ENCODE measurements around the gene EYS. TPM values are rescaled to one million over a fixed set of nuclear protein-coding genes. Genes with fewer than 3 reads are reported as not detected.

EYS gene
- total RNA-seq, 1 experiment from 2014 or later, result 1.5 TPM

DNA sequence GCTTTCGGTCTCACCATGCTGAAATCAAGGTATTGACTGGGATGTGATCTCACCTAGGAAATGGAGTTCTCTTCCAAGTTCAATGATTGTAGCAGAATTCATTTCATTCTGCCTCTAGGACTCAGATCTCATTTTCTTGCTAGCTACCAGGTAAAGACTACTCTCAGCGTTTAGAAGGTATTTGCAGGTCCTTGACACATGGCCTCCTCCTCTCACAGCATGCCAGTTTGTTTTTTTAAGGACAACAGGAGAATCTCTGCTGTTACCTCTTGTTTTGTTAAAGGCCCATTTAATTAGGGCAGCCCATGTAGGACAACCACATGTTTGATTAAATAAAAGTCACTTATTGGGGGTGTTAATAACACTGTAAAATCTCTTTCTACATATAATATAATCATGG is 757.8 kb downstream of the EYS start:
- H3K9me3 Mint-ChIP-seq (ENCODE audit: unreplicated experiment), result no peaks in the 10 kb centered on the region
- no peaks in the 10 kb centered on the region for H3K27me3 Mint-ChIP-seq (ENCODE audit: insufficient read depth, unreplicated experiment)
- POLR2A ChIA-PET, result no interaction called here
- no peaks in the 10 kb centered on the region for H3K4me1 Mint-ChIP-seq (ENCODE audit: insufficient read depth, unreplicated experiment)
- no peak overlapping the region for H3K4me3 Mint-ChIP-seq (ENCODE audit: unreplicated experiment)
- intact Hi-C loops (cut with micrococcal nuclease), result no loop called here
- BruUV-seq (replicated peaks), result no TSS peak
- no peak overlapping the region for H3K27ac Mint-ChIP-seq (ENCODE audit: low read depth, unreplicated experiment)
- CTCF ChIA-PET, result no interaction called here
- DNase-seq (ENCODE audit: unreplicated experiment), result no peak
- no peaks in the 10 kb centered on the region for H3K36me3 Mint-ChIP-seq (ENCODE audit: insufficient read depth, unreplicated experiment)
- TF ChIP-seq, protein P1, sequence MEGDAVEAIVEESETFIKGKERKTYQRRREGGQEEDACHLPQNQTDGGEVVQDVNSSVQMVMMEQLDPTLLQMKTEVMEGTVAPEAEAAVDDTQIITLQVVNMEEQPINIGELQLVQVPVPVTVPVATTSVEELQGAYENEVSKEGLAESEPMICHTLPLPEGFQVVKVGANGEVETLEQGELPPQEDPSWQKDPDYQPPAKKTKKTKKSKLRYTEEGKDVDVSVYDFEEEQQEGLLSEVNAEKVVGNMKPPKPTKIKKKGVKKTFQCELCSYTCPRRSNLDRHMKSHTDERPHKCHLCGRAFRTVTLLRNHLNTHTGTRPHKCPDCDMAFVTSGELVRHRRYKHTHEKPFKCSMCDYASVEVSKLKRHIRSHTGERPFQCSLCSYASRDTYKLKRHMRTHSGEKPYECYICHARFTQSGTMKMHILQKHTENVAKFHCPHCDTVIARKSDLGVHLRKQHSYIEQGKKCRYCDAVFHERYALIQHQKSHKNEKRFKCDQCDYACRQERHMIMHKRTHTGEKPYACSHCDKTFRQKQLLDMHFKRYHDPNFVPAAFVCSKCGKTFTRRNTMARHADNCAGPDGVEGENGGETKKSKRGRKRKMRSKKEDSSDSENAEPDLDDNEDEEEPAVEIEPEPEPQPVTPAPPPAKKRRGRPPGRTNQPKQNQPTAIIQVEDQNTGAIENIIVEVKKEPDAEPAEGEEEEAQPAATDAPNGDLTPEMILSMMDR (IDR thresholded peaks at IDR 0.05; ENCODE audit: unreplicated experiment), result no peak

DNA sequence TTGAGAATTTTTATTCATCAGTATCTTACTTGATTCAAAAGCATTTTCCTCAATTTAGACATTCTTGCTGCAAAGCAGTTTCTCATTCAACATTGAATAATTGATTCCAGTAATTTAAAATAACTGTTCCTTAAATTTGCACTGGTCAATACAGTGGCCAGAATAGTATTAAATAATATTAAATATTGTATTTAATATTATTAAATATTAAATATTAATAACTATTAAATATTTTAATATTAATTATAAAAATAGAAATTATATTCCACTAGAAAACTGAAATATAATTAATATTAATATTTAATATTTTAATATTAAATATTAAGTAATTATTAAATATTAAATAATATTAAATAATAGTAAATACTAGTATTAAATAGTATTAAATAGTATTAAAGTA is 758.8 kb downstream of the EYS start:
- Mint-ChIP-seq H3K4me3 (ENCODE audit: unreplicated experiment) (no peak overlapping the region), H3K27me3 (ENCODE audit: insufficient read depth, unreplicated experiment) (no peaks in the 10 kb centered on the region), H3K4me1 (ENCODE audit: insufficient read depth, unreplicated experiment) (no peaks in the 10 kb centered on the region), H3K36me3 (ENCODE audit: insufficient read depth, unreplicated experiment) (no peaks in the 10 kb centered on the region), H3K27ac (ENCODE audit: low read depth, unreplicated experiment) (no peak overlapping the region), H3K9me3 (ENCODE audit: unreplicated experiment) (no peaks in the 10 kb centered on the region)
- intact Hi-C loops (cut with micrococcal nuclease), result no loop called here
- no peak for DNase-seq (ENCODE audit: unreplicated experiment)
- TF ChIP-seq, protein P1 (IDR thresholded peaks at IDR 0.05; ENCODE audit: unreplicated experiment), result no peak
- ChIA-PET CTCF (no interaction called here), POLR2A (no interaction called here)
- BruUV-seq (replicated peaks), result no TSS peak

DNA sequence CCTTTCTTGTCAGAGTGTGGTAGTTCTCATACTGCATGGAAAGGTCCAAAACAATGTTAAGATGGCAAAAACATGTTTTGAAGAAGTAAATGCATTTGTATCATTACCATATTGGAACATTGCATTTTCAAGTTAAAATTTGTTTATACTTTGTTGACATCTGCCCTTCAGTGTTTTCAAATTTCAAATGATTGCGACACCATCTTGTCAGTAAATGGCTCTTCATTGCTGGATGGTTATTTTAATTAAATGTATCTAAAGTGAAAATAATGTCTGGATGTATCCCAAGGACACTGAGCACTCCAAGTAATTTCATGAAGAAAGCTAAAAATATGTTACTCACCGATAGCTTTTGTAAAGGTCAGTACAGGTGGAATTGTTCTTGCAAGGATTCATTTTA is 761.6 kb downstream of the EYS start:
- H3K4me1 Mint-ChIP-seq (ENCODE audit: insufficient read depth, unreplicated experiment), result no peaks in the 10 kb centered on the region
- no peak overlapping the region for H3K27ac Mint-ChIP-seq (ENCODE audit: low read depth, unreplicated experiment)
- no peaks in the 10 kb centered on the region for H3K27me3 Mint-ChIP-seq (ENCODE audit: insufficient read depth, unreplicated experiment)
- intact Hi-C loops (cut with micrococcal nuclease), result no loop called here
- BruUV-seq (replicated peaks), result no TSS peak
- CTCF ChIA-PET, result no interaction called here
- no peaks in the 10 kb centered on the region for H3K9me3 Mint-ChIP-seq (ENCODE audit: unreplicated experiment)
- DNase-seq (ENCODE audit: unreplicated experiment), result no peak
- H3K4me3 Mint-ChIP-seq (ENCODE audit: unreplicated experiment), result no peak overlapping the region
- POLR2A ChIA-PET, result interaction anchor here (0.6 kb wide), 1 partner anchor 865 kb away, joined by 3 read pairs; no protein-coding TSS in a partner anchor
- TF ChIP-seq, protein P1 (IDR thresholded peaks at IDR 0.05; ENCODE audit: unreplicated experiment), result no peak
- H3K36me3 Mint-ChIP-seq (ENCODE audit: insufficient read depth, unreplicated experiment), result no peaks in the 10 kb centered on the region

DNA sequence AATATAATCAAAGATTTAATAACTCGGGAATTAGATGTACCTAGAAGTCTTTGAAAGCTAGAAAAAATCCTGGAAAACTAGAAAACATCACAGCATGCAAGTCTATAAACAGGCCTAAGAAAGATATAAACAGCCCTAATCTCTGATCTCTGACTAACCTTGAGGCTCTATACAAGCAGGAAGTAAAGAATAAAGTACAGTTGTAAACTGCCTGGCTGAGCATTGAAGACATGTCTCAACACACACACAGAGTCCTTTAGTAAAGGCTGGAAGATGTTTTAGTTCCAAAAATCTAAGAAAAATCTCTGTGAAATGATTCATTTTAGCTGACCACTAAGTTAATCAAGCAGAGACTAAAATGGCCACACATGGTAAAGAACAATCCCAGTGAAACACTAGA is 774.5 kb downstream of the EYS start:
- Mint-ChIP-seq H3K9me3 (ENCODE audit: unreplicated experiment) (peaks cover 7% of the 10 kb centered on the region), H3K27ac (ENCODE audit: low read depth, unreplicated experiment) (peak overlapping the region; percentile 75), H3K36me3 (ENCODE audit: insufficient read depth, unreplicated experiment) (no peaks in the 10 kb centered on the region), H3K4me1 (ENCODE audit: insufficient read depth, unreplicated experiment) (no peaks in the 10 kb centered on the region), H3K27me3 (ENCODE audit: insufficient read depth, unreplicated experiment) (no peaks in the 10 kb centered on the region), H3K4me3 (ENCODE audit: unreplicated experiment) (no peak overlapping the region)
- no peak for DNase-seq (ENCODE audit: unreplicated experiment)
- intact Hi-C loops (cut with micrococcal nuclease), result no loop called here
- ChIA-PET CTCF (no interaction called here), POLR2A (interaction anchor here (0.7 to 1.1 kb wide), 2 partner anchors 9 to 21 kb away, joined by 4 to 5 read pairs; no protein-coding TSS in a partner anchor)
- no TSS peak for BruUV-seq (replicated peaks)
- TF ChIP-seq, protein P1 (IDR thresholded peaks at IDR 0.05; ENCODE audit: unreplicated experiment), result no peak

All from MCF 10A (cell line).